ENCODE measurements around the gene GLTP.
"Not testable (repeated sequence)": the region's sequence is repeated elsewhere in the genome, so short reads cannot be mapped to it uniquely, and the experiment has no call there.

Gene GLTP

GRCh38 chr12:109877504-109878246 lies 2.7 kb downstream of the GLTP start:
- no peak for DNase-seq (ENCODE audit: low spot score)

- no peak for DNase-seq (ENCODE audit: low spot score)
Measured at GRCh38 chr12:109876406-109876805, 3.9 kb downstream of the GLTP start.

GRCh38 chr12:109875572-109876131 lies 4.7 kb downstream of the GLTP start:
- no peak for DNase-seq (ENCODE audit: low spot score)

GRCh38 chr12:109873653-109874052 lies 6.7 kb downstream of the GLTP start:
- no peak for DNase-seq (ENCODE audit: low spot score)

- DNase-seq (ENCODE audit: low spot score): peak; percentile 10
Measured at GRCh38 chr12:109871668-109872314, 8.6 kb downstream of the GLTP start.

- DNase-seq (ENCODE audit: low spot score): peak; percentile 46
Measured at GRCh38 chr12:109870648-109871047, 9.7 kb downstream of the GLTP start.

GRCh38 chr12:109868182-109869051 lies 11.9 kb downstream of the GLTP start:
- no peak for DNase-seq (ENCODE audit: low spot score)

- no peak for DNase-seq (ENCODE audit: low spot score)
Measured at GRCh38 chr12:109864916-109865315, 15.4 kb downstream of the GLTP start.

GRCh38 chr12:109863847-109864712 lies 16.3 kb downstream of the GLTP start:
- DNase-seq (ENCODE audit: low spot score): peak; percentile 69

GRCh38 chr12:109862491-109862890 lies 17.9 kb downstream of the GLTP start:
- DNase-seq (ENCODE audit: low spot score): not testable (repeated sequence)

GRCh38 chr12:109861689-109862314 lies 18.5 kb downstream of the GLTP start:
- DNase-seq (ENCODE audit: low spot score): no peak

- no peak for DNase-seq (ENCODE audit: low spot score)
Measured at GRCh38 chr12:109860977-109861376, 19.4 kb downstream of the GLTP start.

GRCh38 chr12:109858764-109859163 lies 21.6 kb downstream of the GLTP start:
- DNase-seq (ENCODE audit: low spot score): no peak

GRCh38 chr12:109857715-109858114 lies 22.6 kb downstream of the GLTP start:
- DNase-seq (ENCODE audit: low spot score): no peak

- DNase-seq (ENCODE audit: low spot score): no peak
Measured at GRCh38 chr12:109855377-109855776, 25.0 kb downstream of the GLTP start.

- not testable (repeated sequence) for DNase-seq (ENCODE audit: low spot score)
Measured at GRCh38 chr12:109850518-109850917, 29.8 kb downstream of the GLTP start.

GRCh38 chr12:109847142-109847735 lies 33.1 kb downstream of the GLTP start:
- DNase-seq (ENCODE audit: low spot score): no peak

- DNase-seq (ENCODE audit: low spot score): no peak
Measured at GRCh38 chr12:109845824-109846205, 34.5 kb downstream of the GLTP start.

- peak; percentile 93 for DNase-seq (ENCODE audit: low spot score)
Measured at GRCh38 chr12:109844983-109845823, 35.1 kb downstream of the GLTP start.

- DNase-seq (ENCODE audit: low spot score): no peak
Measured at GRCh38 chr12:109844091-109844490, 36.2 kb downstream of the GLTP start.
